ENCODE measurements around the gene UPK1B.

- TF ChIP-seq CTCF (IDR thresholded peaks at IDR 0.05) (no peak), POLR2A (IDR thresholded peaks at IDR 0.05) (no peak)
Measured at GRCh38 chr3:119220198-119220597, 46.8 kb downstream of the UPK1B start.

Data from testis (tissue), 2 donors.